Hematopoietic multipotent progenitor cell treated with erythropoietin and hydrocortisone succinate and interleukin-3 and kit ligand, for 17 days (in vitro differentiated cells): ENCODE data around the gene JADE2.
"Not testable (repeated sequence)": the region's sequence is repeated elsewhere in the genome, so short reads cannot be mapped to it uniquely, and the experiment has no call there.

Experiments used
- DNase-seq: peaks from one replicate; pipeline ENCODE4 v3.0.0-alpha.2; 2015; ENCODE audit warnings: low spot score

The JADE2 gene

DNA sequence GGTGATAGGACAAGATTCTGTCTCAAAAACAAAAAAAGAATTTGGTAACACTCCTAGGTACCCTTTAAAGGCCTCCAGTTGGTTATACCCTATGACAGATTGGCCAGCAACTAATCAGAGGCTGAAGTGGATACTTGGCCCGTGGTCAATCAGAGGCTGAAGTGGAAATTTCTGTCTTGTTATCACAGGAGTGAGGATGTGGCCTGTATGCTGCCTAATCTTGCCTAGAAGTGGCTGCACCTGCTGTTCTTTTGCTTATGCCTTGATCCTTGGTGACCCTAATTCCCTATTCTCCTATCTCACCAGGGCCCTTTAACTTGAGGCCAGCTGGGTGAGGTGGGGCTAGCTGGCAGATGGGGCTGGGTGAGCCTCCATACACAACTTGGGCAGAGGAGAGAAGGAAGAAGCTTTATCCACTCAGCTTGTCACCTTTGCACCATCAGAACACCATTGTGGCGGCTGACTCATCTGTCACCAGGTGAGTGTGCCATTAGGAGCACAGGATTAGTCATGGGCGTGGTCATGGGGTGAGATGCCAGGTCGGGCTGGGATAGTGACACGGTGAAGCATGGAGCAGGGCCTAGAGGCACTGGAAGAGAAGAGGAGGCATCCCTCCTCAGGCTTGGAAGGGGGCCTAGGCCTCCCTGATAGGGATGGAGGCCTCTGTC is 65.7 kb downstream of the JADE2 start:
- DNase-seq = no peak

DNA sequence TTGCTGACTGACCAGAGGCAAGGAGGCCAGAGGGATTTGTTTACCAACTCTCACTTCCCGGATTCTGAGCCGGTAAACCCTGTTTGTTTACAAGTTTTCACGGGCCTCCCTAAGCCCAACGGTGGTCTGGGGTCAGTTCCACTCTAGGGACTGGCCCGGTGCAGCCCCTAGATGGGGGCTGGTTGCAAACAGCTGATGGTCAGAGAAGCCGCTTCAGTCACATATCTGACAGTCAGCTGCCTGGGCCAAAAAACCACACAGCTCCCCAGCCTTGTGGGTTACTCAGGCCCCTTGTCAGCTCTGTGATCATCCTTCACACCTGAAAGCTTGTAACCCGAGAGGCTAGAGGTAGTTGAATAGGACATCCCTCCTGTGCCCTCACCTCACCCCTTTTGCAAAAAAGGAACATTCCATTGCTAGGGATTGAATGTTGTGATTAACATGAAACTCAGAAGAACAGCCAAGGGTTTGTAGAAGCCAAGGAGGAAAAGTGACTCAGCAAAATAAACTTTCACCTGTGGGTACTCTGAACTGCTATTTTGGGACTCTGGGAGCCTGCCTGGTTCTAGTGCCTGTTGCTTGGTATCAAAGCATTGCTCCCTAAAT is 66.8 kb downstream of the JADE2 start:
- no peak for DNase-seq

GRCh38 chr5:134594336-134594735 is 68.9 kb downstream of the JADE2 start:
- DNase-seq = no peak

DNA sequence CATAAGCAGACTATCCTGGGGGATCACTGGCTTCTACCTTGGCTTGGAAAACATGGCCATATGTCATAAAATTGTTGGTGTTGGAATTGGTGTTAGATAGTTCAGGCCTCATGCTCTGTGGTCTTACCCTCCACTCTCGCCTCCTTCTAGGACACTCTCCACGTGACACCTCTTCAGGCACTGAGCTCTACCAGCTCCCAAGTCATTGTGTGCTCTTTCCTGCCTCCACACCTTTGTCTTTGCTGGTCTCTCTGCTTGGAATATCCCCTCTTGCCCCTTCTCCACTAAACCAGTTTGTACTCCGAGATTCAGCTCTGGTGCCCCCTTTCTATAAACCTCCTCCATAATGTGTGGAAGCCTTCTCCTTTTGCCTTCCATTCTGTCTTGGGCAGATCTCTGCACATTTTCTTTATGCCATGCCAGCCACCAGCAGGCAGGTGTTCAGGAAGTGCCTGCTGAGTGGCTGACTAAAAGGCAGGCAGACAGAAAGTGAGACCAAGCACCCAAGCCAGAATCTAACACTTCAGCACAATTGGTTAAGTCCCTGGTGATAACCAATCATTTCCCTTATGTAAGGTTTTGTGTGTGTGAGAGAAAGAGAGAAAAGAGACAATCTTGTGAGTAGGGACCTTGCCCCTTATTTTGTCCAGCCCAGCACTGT is 69.5 kb downstream of the JADE2 start:
- no peak for DNase-seq

DNA sequence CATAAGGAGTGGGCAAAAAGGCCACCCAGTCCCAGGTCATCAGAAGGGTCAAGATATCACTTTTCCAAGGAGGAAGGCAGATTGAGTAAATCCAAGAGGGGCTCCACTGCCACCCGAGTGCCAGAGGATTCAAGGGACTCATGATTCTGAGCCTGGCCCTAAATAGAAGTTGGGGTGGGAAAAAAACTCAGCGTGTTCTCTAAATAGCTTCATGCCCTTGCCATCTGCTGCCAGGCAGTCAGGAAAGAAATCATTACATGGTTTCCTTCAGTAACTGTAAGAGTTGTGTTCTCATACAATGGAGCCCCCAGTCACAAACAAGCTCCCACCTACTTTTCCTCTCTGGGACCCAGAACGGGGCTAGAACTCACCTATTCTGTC is 70.0 kb downstream of the JADE2 start:
- DNase-seq = no peak

DNA sequence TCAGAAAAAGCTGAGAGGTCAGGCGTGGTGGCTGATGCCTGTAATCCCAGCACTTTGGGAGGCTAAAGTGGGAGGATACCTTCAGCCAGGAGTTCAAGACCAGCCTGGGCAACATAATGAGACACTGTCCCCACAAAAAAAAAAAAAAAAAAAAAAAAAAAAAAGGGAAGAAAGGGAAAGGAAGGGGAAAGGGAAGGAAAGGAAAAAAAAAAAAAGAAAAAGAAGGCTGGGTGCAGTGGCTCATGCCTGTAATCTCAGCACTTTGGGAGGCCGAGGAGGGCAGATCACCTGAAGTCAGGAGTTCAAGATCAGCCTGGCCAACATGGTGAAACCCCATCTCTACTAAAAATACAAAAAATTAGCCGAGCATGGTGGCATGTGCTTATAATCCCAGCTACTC is 74.3 kb downstream of the JADE2 start:
- DNase-seq = not testable (repeated sequence)

GRCh38 chr5:134600600-134600999 is 75.1 kb downstream of the JADE2 start:
- no peak for DNase-seq

DNA sequence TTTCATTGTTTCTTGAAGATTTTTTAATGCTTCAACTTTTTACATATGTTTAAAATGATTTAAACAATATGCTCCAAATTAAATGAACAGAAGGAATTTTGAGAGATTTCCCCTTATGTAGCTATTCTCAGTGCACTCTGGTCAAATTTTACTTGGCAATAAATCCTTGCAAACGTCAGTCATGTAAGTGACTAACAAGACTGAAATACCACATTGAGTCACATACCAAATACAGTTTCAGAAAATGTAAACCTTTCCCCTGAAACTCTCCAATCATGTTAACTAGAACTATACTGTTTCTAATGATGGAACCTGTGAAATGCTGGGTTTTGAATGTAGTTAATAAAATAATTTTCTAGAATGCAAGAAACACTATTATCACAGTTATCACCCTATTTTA is 77.6 kb downstream of the JADE2 start:
- no peak for DNase-seq

DNA sequence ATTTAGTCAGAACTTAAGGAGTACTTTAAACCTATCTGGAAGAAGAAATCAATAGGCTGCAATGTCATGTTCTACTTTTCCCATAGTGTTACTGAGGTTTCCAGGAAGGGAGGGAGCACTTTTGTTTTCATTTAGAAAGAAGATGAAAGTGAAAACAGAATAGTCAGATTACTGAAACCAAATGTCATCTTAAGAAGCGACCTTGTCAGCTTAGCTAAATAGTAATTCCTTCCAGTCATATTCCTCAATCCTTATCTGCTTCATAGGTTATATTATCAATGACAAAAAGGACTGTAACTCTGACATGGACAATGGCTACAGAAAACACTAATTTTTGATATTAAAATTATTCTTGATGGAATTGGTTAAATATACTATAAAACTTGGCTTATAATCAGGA is 79.4 kb downstream of the JADE2 start:
- no peak for DNase-seq

DNA sequence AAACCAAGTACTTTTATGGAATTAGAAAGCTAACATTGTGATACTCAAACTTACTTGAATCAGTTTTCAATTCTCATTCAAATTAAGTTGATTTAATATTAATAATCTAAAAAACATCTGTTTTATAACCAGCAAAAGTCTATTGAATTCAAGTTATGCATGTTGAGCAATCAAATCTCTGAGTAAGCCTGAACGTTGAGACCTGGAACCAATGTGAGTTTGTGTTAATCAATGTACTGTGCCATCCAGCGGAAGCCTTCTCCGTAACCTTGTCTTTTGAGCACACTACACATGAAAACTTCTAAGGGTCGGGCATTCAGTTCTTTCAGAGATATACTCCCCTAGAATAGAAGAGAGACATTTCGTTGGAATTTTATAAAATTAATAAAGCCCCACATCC is 81.3 kb downstream of the JADE2 start:
- DNase-seq = no peak

DNA sequence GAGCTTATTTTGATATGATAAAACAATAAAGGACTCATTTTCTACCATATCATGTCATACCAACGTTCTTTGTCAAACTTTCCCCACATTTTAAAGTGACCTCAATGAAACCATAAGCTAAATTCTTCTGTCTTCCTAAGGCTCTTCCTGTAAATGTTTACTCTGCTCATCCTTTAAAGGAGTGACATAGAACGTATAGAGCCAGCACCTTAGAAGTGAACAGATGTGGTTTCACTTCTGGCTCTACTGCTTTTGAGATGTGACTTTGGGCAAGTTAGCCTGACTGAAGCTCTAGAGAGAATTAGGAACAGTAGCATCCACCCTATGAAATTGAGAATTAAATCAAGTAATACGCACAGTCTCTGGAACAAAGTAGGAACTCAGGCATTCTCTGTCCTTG is 83.1 kb downstream of the JADE2 start:
- no peak for DNase-seq

- no peak for DNase-seq
Measured at GRCh38 chr5:134609232-134609851, 83.9 kb downstream of the JADE2 start.

DNA sequence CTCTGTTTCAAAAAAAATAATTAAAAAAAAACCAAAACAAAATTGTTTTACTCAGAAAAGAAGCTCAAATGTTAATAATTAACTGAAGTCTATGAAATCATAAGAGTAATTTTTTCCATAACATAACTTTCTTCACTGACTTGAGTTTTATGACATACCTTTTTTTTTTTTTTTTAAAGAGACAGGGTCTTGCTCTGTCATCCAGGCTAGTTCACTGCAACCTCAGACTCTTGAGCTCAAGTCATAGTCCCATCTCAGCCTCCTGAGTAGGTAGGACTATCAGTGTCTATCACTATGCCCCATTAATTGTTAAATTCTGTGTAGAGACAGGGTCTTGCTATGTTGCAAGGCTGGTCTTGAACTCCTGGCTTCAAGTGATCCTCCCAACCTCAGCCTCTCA is 85.3 kb downstream of the JADE2 start:
- no peak for DNase-seq

DNA sequence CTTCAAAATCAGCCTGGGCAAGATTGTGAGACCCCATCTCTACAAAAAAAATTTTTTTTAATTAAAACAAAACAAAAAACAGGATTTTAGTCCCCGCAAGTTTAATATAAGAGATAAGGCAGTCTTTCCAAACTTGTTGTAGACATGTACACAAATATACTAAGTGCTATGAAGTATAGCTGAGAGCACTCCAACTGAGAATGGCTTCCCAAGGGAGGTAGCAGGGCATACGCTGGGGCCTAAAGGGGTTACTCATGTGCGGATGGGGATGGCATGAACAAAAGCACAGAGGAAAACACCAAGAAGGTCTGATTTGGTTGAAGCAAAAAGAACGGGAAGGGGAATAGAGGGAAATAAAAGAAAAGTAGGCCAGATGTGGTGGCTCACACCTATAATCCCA is 86.0 kb downstream of the JADE2 start:
- no peak for DNase-seq

DNA sequence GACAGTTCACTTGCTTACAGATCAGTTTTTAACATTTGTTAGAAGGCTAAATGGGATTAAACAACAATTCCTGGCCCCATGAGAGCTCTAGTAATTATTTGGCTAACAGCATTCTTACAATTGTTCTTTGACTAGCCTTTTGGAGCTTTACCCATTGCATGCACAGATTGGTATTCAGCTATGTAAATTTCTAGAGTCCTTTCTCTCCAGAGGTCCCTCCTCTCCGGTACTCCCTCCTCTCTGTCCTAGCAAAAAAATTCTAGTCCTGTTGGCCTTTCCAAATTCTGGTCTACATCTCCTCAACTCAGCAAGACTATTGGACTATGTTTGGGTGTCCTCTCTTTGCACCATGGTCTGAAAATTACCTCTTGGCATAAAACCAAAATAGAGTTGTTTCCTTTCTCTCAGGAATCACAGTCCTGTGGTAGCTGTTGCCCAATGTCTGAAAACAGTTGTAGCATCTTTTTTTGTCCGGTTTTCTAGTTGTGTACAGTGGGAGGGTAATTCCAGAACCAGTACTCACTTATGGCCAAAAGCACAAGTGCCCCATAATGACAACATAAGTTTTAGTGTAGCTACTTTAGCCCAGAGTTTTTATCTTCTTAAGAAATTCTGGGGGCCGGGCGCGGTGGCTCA is 89.1 kb downstream of the JADE2 start:
- DNase-seq = no peak

- no peak for DNase-seq
Measured at GRCh38 chr5:134620634-134621033, 95.2 kb downstream of the JADE2 start.

DNA sequence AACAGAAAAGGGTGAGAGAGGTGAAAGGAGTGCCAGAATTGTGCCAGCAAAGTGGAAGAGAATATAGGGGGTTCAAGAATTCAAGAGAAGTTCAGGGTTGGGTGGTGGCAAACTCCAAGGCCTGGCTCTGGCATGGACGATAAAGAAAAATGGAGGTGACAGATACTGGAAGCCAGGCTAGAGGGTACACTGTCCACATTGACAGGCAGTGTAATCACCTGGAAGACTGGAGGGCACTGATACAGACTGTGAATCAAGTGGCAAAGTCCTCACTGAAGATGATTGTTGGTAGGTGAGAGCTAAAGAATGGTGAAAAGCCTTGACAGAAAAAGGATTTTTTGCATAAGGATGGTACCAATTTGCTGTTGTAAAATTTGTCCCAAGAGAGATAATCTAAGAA is 100.1 kb downstream of the JADE2 start:
- DNase-seq = no peak

- no peak for DNase-seq
Measured at GRCh38 chr5:134626369-134627014, 101.0 kb downstream of the JADE2 start.
